Peyer's patch (tissue), 4 donors: ENCODE data around the gene FER.

Source experiments
- CTCF ChIP-seq, 6 experiments: fragments of 450-650 bp in 4 of 6; fragments of 200-600 bp in 2 of 6; sonication (generic) in 1 of 6; IDR thresholded peaks; one replicate each; pipeline ENCODE4 v1.5.1; 2017 to 2019; ENCODE audit warnings: antibody characterized with exemption in 6 of 6, mild to moderate bottlenecking in 3 of 6, moderate library complexity in 1 of 6
- POLR2A ChIP-seq, 2 donors: fragments of 450-650 bp; IDR thresholded peaks; one replicate each; pipeline ENCODE4 v1.5.1; 2017; ENCODE audit warnings: antibody characterized with exemption in 2 of 2, mild to moderate bottlenecking in 2 of 2, moderate library complexity in 2 of 2

- TF ChIP-seq CTCF (IDR thresholded peaks at IDR 0.05): no peak
- no peak for TF ChIP-seq POLR2A (IDR thresholded peaks at IDR 0.05)
Measured at GRCh38 chr5:109177782-109178181, 430.1 kb downstream of the FER start.
